ENCODE data around the gene MRFAP1.

MRFAP1 gene

DNA sequence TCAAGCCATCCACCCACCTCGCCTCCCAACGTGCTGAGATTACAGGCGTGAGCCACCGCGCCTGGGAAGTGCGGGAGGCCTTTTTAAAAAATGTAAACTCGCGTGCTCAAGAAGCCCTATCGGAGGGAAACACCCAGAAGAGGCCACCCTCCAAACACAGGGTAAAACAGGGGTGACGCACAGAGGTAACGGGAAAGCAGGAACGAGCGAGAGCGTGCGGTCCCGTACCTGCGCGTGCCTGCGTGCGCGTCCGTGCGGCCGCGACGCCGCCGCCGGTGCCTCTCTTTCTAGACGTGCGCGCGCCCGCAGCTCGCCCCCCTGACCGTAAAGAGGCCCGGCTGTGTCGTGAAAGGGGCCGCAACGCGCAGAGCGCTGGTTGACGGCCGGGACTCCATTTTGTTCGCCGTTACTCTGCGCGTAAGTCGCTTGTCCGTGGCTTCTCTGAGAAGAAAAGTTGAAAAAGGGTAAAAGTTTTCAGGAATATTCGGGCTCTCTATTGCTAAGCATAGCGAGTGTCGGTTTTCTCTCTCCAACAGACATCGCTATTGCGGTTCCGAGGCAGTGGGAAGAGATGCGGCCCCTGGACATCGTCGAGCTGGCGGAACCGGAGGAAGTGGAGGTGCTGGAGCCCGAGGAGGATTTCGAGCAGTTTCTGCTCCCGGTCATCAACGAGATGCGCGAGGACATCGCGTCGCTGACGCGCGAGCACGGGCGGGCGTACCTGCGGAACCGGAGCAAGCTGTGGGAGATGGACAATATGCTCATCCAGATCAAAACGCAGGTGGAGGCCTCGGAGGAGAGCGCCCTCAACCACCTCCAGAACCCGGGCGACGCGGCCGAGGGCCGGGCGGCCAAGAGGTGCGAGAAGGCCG is at the start of gene MRFAP1:
Gene MRFAP1 (plus strand): TSS at position 394 of the 872 bp plus-strand sequence. CDS start 178 bp downstream, at position 572.
- no peak for FAIRE-seq

DNA sequence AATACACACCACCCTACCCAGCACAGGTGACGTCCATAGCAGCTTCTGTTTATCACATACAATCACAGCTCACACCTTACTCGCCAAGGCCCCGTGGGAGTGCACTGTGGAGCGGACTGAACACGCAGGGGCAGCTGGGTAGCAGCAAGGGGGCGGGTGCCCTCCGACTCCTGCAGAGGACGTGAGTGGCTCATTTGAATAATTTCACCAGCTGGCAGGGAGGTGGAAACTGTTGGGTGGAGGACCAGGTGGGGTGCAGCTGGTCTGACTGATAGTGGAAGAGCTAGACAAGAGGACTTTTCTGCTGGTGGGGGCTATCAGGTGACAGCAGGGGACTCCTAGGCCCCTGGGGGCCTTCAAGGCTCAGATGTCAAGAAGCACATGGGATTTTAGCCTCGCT is 49.2 kb upstream of the MRFAP1 start:
- no peak for FAIRE-seq

DNA sequence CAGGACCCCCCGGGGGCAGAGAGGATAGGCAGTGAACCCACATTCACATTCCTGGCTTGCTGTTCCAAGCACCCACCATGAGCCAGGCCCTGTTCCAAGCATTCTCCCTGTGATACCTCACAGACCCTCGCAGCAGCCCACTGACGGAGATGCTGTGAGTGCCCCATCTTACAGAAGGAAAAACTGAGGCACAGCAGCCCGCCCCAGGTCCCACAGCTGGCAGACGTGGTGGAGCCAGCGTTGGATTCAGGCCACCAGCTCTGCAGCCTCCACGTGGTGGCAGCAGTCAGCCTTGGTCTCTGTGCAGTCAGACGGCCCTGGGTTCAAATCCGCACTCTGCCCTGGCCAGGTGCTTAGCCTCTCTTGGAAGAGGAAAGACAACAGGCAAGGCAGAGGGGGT is 48.7 kb upstream of the MRFAP1 start:
- no peak for FAIRE-seq

DNA sequence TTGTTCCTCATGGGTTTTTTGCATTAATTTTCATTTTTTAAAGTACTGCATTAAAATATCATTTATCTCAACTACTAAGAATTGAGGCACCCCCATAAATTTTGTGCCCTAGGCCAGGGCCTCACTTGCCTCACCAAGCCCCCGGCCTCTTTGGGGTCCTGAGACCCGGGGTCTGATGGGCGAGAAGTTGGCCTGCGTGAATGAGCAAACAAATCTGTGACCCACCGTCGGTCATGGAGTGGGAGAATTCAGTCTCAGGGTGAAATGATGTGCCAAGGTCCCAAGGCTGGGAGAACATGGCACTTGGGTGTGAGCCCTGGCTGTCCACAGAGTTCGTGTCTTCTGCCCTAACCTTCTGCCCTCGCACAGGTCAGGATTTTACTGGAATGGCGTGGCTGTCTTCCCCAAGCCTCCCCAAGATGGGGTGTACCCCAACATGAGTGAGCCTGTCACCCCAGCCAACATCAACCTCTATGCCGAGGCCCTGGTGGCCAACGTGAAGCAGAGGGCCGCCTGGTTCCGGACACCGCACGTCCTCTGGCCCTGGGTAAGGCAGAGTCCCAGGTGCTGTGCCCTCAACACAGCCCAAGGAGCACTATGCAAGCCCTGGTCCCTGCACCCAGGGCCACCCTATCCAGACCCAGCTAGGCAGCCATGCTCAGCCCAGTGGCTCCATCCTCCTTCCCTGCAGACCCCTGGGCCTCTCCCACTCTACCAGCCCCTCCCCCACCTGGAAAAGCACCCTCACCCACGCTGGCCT is 47.5 kb upstream of the MRFAP1 start:
- FAIRE-seq, result no peak

DNA sequence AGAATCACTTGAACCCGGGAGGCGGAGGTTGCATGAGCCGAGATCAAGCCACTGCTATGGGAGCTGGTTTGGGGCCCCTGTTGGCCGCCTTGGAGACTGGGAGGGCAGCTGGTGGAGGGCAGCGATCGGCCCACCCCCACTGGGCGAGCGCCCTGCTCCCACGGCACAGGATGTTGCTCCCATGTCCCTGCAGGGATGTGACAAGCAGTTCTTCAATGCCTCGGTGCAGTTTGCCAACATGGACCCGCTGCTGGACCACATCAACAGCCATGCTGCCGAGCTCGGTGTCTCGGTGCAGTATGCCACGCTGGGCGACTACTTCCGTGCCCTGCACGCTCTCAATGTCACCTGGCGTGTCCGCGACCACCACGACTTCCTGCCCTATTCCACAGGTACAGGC is 46.1 kb upstream of the MRFAP1 start:
- no peak for FAIRE-seq

DNA sequence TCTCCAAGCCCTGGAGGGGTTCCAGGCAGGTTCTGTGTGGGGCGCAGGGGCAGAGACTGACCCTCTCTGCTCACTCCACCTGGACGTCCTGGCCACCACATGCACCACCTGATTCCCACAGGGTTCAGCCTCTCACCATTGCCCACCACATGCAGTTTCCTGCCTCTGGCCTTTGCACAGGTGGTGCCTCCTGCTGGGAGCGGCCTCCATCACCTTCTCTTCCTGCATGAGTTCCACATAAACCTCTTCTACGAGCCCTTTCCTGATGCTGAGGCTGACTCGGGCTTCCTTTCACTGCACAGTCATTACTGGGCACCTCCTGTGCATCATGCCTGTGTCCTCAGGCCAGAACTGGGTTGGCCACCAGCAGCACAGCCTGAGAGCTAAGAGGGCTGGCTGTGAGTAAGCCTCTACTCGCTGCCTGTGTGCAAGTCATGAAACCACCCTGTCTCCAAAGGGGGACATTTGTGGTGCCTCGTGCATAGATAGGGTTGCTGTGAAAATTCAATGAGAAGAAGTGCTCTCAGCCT is 45.6 kb upstream of the MRFAP1 start:
- no peak for FAIRE-seq

DNA sequence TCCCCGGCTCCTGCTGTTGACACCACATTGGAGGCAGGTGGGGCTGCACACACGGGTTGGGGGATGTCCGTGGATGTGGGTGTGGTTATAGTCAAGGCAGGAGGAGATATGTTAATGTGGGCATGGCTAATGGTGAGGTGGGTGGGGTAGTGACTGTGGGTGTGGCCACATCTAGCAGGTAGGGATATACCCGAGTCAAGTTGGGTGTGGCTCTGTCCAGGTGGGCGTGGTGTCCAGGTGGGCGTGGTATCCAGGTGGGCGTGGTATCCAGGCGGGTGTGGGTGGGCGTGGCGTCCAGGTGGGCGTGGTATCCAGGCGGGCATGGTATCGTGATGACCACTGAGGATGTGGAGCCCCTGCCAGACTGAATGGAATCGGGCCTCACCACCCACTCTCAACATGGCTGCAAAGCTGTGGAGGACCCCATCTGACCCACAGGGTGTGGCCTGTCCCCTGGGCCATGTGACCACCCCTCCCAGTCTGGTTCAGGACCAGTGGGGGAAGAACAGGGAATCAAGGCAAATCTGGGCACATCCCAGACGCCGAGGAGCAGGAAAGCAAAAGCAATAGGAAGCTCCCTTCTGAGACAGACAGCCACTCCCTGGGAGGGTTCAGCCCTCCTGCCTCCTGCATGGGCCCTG is 44.5 kb upstream of the MRFAP1 start:
- no peak for FAIRE-seq

DNA sequence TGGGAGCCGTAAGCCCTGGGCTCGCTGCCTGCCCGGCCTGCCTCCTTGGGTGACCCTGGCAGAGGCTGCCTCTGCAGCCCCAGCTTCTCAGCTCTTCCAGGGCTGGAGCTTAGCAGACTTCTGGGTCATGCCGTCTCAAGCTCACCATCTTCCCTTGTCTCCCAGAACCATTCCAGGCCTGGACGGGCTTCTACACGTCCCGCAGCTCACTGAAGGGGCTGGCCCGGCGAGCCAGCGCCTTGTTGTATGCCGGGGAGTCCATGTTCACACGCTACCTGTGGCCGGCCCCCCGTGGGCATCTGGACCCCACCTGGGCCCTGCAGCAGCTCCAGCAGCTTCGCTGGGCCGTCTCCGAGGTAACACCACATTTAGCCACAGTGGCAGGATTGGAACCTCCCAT is 43.5 kb upstream of the MRFAP1 start:
- no peak for FAIRE-seq

DNA sequence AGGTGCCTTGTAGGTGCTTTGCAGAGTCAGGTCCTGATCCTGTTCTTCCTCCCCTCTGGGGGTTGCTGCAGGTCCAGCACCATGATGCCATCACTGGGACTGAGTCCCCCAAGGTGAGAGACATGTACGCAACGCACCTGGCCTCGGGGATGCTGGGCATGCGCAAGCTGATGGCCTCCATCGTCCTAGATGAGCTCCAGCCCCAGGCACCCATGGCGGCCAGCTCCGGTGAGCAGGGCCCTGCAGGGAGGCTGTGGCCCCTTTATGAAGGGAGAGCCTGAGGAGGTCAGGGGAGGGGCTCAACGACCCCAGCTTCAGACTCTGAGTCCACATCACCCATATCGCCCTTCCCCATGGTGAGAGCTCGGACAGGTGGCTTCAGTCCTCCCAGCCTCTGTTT is 42.4 kb upstream of the MRFAP1 start:
- FAIRE-seq, result no peak

DNA sequence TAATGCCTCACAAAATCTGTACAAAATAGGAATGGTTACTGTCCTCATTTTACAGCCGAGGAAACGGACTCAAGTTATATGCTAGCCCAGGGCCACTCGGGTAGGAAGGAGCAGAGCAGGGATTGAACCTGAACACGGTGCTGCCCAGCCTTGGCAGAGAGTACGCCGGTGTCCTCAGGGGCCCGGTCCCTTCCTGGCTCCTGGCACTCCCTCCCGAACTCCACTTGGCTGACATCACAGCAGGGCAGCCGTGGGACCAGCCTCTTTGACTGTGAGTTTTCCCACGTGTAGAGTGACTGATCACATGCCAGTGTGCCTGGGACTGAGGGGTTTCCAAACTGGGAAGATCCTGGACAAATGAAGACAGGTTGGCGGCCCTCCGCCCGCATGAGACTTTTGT is 41.8 kb upstream of the MRFAP1 start:
- FAIRE-seq, result no peak

DNA sequence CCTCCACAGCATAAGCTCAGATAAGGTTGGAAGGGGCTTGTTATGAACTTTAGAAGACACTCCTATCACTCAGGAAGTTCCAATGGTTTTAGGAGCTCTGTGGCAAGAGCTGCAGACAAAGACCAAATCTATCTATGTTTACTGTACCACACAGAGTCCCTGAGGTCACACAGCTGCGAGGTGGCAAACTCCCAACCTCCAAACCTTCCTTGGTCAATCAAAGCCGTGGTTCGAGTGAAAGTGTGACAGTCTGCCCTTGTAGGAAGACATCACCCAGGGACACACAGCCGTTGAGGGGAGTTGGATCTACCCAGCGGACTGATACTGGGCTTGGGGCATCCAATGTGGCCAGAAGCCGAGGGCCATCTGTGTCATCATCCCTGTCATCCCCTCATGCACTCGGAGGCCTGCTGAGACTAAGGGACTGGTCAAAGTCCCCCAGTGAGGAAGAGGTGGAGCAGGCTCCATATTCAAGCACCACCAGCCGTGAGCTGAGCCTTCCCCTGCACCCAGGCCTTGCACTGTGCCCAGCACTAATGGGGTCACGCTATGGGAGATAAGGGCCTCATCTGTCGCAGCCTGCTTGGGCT is 38.7 kb upstream of the MRFAP1 start:
- FAIRE-seq, result no peak

DNA sequence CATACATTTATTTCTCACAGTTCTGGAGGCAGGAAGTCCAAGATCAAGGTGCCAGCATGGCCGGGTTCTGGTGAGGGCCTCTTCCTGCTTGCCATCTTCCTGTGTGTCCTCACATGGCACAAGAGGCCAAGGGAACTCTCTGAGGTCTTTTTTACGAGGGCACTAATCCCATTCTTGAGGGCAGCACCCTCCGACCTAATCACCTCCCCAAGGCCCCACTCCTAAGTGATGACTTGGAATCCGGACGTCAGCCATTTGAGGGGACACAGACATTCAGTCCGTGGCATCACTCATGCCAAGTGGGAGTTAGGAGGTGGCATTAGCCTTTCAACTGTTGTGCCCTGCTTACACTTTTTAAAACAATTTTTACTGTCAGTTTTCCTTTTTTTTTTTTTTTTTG is 38.2 kb upstream of the MRFAP1 start:
- no peak for FAIRE-seq

DNA sequence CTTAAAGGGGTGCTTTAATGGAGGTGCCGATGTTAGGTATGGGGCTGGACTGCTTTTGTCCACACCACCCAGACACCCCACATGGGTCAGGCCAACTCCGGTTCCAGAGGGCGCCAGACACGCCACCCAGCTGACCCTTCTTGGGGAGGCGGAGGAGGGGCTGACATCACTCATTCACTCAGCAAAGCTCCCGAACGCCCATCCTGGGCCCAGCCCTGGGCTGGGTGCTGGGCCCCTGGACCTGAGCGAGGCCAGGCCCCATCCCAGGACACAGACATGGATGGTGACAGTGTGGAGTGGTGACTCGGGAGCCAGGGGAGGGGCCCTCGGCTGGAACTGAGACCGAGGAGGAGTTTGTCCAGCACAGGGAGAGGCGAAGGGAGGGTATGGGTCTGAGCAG is 37.4 kb upstream of the MRFAP1 start:
- FAIRE-seq, result no peak

DNA sequence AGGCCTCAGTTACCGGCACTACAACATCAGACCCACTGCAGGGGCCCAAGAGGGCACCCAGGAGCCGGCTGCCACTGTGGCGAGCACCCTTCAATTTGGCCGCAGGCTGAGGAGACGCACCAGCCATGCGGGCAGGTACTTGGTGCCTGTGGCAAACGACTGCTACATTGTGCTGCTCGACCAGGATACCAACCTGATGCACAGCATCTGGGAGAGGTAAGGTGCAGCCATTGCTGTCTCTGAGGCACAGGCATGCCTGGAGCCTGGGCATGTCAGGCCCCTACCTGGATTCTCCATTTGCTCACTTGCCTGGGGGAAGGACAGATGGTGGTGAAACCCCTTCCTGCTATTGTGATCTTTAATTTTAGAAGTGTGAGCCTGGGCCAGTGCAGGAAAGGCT is 35.4 kb upstream of the MRFAP1 start:
- no peak for FAIRE-seq

DNA sequence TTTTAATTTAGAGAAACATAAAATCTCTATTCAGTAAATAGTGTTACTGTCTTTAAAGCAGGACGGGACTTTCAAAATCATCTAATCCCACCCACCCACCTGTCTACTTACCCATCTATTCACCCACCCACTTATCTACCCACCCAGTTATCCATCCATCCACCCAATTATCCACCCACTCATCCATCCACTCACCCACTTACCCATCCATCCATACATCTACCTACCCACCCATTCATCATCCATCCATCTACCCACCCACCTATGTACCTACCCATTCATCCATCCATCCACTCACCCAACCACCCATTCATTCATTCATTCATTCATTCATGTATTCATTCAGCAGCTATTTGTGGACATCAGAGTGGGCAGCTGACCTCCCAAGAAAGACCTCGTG is 34.9 kb upstream of the MRFAP1 start:
- FAIRE-seq, result no peak

DNA sequence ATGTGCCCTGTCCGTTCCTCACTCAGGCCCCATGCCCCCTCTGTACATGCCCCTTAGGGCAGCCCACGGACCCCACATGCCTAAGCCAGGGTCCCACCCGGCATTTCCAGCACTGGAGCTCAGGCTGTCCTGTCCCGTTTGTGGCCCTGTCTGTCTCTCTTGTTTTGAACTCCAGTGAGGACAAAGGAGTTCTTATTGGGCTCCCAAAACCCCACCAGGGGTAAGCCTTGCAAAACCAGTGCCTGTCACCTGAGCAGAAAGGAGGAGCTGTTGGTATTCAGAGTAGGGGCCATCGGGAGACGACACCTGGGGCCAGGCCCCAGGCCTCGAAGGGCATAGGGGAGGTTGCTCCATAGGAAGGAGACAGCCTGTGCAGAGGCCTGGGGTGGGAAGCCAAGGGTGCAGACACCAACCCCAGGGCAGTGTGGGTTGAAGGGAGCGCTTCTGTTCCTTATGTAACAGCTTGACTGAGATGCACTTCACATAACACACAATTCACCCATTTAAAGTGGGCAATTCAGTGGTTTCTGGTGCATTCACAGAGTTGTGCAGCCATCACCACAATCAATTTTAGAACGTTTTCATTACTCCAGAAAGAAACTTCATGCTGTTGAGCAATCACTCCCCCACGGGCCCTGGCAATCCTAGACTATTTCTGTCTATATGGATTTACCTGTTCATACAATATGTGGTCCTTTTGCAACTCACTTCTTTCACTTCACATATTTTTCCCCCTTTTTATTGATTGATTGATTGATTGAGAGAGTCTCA is 33.8 kb upstream of the MRFAP1 start:
- no peak for FAIRE-seq

DNA sequence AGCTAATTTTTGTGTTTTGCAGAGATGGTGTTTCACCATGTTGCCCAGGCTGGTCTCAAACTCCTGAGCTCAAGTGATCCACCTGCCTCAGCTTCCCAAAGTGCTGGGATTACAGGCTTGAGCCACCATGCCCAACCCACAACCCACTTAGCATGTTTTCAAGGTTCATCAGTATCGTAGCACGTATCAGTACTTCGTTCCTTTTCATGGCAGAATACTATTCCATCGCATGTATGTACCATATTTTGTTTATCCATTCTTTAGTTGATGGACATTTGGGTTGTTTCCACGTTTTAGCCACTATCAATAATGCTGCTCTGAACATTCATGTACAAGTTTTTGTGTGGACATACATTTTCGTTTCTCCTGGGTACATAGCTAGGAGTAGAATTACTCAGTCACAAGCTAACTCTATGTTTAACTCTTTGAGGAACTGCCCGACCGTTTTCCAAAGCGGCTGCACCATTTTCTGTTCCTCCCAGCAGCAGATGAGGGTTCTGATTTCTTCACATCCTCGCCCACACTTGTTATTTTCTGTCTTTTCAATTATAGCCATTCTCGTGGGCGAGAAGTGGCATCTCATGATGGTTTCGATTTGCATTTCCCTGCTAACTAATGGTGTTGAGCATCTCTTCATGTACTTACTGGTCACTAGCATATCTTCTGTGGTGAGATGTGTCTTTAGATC is 33.0 kb upstream of the MRFAP1 start:
- FAIRE-seq, result no peak

DNA sequence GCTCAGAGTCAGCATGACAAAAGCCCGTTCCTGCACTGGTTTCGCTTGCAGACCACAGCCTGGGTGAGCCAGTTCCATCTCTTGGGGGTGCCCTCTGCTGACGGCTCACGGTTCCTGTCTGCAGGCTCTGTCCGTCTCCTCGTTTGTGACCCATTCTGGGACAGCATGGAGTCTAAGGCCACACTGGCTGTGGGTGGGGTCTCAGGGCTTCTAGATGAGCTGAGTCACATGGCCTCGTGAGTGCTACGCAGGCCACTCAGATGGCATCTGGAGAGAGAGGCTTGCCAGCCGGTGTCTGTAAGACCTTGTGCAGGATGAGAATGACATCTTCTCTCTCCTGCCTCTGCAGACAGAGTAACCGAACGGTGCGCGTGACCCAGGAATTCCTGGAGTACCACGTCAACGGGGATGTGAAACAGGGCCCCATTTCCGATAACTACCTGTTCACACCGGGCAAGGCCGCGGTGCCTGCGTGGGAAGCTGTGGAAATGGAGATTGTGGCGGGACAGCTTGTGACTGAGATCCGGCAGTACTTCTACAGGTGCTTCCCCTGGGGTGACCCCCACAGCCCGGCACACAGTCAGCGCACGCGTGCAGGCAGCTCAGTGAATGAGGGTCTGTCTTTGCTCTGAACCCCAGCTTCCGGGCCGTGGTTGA is 31.6 kb upstream of the MRFAP1 start:
- FAIRE-seq, result no peak

DNA sequence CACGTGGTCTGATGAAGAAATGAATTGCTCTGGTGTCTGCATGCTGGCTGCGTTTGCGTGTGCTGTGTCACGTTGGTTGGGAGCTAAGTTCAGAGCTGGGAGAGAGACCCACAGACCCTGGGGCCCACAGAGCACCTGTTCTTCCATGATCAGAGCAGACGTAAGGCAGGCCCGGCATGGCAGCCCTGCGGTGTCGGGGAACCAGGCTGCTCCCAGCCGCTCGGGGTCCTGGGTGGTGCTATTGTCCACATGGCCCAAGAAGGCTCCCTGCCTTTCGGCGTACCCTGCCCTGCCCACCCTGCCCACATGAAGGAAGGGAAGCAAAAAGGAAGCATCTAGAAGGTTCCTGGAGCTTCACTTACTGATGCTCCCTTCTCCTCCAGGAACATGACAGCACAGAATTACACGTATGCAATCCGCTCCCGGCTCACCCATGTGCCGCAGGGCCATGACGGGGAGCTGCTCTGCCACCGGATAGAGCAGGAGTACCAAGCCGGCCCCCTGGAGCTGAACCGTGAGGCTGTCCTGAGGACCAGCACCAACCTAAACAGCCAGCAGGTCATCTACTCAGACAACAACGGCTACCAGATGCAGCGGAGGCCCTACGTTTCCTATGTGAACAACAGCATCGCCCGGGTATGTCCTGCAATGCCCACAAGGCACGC is 30.9 kb upstream of the MRFAP1 start:
- FAIRE-seq, result no peak

DNA sequence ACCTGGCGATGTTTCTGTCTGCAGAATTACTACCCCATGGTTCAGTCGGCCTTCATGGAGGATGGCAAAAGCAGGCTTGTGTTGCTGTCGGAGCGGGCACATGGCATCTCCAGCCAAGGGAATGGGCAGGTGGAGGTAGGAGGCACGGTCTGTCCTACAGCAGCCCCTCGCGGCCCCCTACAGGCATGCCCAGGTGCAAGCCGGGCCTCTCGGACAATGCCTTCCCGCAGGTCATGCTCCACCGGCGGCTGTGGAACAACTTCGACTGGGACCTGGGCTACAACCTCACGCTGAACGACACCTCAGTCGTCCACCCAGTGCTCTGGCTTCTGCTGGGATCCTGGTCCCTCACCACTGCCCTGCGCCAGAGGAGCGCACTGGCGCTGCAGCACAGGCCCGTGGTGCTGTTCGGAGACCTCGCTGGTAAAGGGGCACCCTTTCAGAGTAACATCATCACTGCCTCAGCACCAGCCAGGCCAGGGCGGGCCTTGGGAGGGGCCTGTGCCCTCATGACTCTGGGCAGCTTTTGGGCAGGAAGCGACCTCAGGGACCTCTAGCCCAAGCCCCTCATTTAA is 29.5 kb upstream of the MRFAP1 start:
- no peak for FAIRE-seq
